ENCODE results near the gene VWA3A. TPM values are rescaled to one million over a fixed set of nuclear protein-coding genes. Genes with fewer than 3 reads are reported as not detected.

VWA3A gene
- total and polyA plus RNA-seq, 2 experiments from 2014 or later: 0.45 TPM; not detected in 1

GRCh38 chr16:22195445-22195694, 103.0 kb downstream of the VWA3A start:
- no peak overlapping the region for H2AFZ ChIP-seq
- H3K79me2 ChIP-seq (replicated peaks; ENCODE audit: insufficient read depth): no peaks in the 10 kb centered on the region
- H4K20me1 ChIP-seq (replicated peaks; ENCODE audit: insufficient read depth): no peaks in the 10 kb centered on the region
- no peaks in the 10 kb centered on the region for H3K27me3 ChIP-seq (ENCODE audit: insufficient read depth)
- H3K36me3 ChIP-seq (ENCODE audit: insufficient read depth): no peaks in the 10 kb centered on the region
- peaks cover 21% of the 10 kb centered on the region for H3K27me3 Mint-ChIP-seq (ENCODE audit: insufficient read depth, low read depth, poor library complexity)
- no peak overlapping the region for H3K4me3 ChIP-seq
- DNase-seq (ENCODE audit: low spot score) (no peak), ATAC-seq (no peak)
- 0 out of 2 replicates have a peak, but pooled peaks cover 6% of the 10 kb centered on the region for H3K9me2 ChIP-seq (ENCODE audit: insufficient read depth)
- peaks cover 5% of the 10 kb centered on the region for H3K9me3 Mint-ChIP-seq
- no peak overlapping the region for H3K4me2 ChIP-seq
- peak overlapping the region; percentile 87 for H3K4me3 Mint-ChIP-seq
- H3K4me1 Mint-ChIP-seq: peaks cover 20% of the 10 kb centered on the region
- H3F3A ChIP-seq (replicated peaks; ENCODE audit: low read depth): 0 out of 2 replicates have a peak, but pooled peaks cover 11% of the 10 kb centered on the region
- peaks cover 3% of the 10 kb centered on the region; the same call in 2 of the 3 replicates for H3K36me3 Mint-ChIP-seq (ENCODE audit: low read depth)
- H3K4me1 ChIP-seq (ENCODE audit: insufficient read depth): peaks cover 17% of the 10 kb centered on the region
- no peak overlapping the region for H3K27ac ChIP-seq (ENCODE audit: low read depth)
- TF ChIP-seq EZH2 (IDR thresholded peaks at IDR 0.05; ENCODE audit: low read depth, unreplicated experiment) (no peak), JUNB (IDR thresholded peaks at IDR 0.05; ENCODE audit: unreplicated experiment) (no peak), NANOG (IDR thresholded peaks at IDR 0.05; ENCODE audit: borderline replicate concordance) (no peak)
- TF ChIP-seq, protein P1, sequence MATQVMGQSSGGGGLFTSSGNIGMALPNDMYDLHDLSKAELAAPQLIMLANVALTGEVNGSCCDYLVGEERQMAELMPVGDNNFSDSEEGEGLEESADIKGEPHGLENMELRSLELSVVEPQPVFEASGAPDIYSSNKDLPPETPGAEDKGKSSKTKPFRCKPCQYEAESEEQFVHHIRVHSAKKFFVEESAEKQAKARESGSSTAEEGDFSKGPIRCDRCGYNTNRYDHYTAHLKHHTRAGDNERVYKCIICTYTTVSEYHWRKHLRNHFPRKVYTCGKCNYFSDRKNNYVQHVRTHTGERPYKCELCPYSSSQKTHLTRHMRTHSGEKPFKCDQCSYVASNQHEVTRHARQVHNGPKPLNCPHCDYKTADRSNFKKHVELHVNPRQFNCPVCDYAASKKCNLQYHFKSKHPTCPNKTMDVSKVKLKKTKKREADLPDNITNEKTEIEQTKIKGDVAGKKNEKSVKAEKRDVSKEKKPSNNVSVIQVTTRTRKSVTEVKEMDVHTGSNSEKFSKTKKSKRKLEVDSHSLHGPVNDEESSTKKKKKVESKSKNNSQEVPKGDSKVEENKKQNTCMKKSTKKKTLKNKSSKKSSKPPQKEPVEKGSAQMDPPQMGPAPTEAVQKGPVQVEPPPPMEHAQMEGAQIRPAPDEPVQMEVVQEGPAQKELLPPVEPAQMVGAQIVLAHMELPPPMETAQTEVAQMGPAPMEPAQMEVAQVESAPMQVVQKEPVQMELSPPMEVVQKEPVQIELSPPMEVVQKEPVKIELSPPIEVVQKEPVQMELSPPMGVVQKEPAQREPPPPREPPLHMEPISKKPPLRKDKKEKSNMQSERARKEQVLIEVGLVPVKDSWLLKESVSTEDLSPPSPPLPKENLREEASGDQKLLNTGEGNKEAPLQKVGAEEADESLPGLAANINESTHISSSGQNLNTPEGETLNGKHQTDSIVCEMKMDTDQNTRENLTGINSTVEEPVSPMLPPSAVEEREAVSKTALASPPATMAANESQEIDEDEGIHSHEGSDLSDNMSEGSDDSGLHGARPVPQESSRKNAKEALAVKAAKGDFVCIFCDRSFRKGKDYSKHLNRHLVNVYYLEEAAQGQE (IDR thresholded peaks at IDR 0.05; ENCODE audit: unreplicated experiment): no peak
- TF ChIP-seq, protein P2, sequence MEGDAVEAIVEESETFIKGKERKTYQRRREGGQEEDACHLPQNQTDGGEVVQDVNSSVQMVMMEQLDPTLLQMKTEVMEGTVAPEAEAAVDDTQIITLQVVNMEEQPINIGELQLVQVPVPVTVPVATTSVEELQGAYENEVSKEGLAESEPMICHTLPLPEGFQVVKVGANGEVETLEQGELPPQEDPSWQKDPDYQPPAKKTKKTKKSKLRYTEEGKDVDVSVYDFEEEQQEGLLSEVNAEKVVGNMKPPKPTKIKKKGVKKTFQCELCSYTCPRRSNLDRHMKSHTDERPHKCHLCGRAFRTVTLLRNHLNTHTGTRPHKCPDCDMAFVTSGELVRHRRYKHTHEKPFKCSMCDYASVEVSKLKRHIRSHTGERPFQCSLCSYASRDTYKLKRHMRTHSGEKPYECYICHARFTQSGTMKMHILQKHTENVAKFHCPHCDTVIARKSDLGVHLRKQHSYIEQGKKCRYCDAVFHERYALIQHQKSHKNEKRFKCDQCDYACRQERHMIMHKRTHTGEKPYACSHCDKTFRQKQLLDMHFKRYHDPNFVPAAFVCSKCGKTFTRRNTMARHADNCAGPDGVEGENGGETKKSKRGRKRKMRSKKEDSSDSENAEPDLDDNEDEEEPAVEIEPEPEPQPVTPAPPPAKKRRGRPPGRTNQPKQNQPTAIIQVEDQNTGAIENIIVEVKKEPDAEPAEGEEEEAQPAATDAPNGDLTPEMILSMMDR (conservative IDR thresholded peaks at IDR 0.05; ENCODE audit: low read depth in 2 of 2): no peak
- H3K27ac Mint-ChIP-seq: peak overlapping the region; percentile 92; the same call in 1 of the 2 replicates

DNA sequence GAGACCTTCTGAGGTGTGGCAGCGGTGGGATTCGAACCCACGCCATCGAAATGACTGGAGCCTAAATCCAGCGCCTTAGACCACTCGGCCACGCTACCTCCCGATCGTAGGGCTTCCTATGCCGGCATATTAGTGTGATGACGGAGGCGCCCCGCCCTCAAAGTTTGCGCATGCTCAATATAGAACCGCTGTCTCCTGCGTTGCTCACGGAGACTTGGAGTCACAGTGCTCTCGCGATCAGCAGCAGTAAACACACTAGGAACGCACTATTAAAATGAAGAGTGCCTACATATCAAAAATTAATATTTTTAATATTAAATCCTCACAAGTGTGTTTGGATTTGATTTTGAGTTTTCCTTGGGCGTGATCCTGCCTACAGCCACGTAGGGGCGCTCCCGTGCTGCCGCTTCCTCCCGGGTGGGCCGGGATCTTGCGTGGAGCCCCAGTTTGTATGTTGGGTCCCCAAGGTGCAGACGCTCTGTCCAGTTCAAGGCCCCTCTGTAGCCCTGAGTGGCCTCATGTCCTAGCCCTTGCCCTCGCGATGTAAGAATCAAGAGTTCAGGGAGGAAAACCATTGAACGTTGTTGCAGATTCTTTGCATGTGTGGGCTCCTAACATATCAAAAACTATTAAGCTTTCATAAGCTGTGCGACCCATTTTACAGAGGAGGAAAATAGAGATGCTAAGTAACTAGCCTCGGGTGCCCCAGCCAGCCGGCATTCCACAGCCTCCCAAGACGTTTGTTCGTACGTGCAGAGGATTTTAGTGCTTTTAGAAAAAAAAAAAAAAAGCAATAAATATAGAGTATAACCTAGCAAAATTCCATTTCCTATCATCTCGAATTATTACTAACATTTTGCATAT, 103.6 kb downstream of the VWA3A start:
- peaks cover 15% of the 10 kb centered on the region for H3K27me3 Mint-ChIP-seq (ENCODE audit: insufficient read depth, low read depth, poor library complexity)
- H3K27me3 ChIP-seq (ENCODE audit: insufficient read depth): no peaks in the 10 kb centered on the region
- H3K79me2 ChIP-seq (replicated peaks; ENCODE audit: insufficient read depth): no peaks in the 10 kb centered on the region
- peak overlapping the region; percentile 92 for H2AFZ ChIP-seq
- H3K4me3 Mint-ChIP-seq: peak overlapping the region; percentile 87
- ATAC-seq (peak; percentile 20), DNase-seq (ENCODE audit: low spot score) (peak; percentile 88)
- H3F3A ChIP-seq (replicated peaks; ENCODE audit: low read depth): 0 out of 2 replicates have a peak, but pooled peaks cover 11% of the 10 kb centered on the region
- no peak overlapping the region for H3K27ac ChIP-seq (ENCODE audit: low read depth)
- peaks cover 17% of the 10 kb centered on the region for H3K4me1 ChIP-seq (ENCODE audit: insufficient read depth)
- peak overlapping the region; percentile 82 for H3K4me3 ChIP-seq
- H3K36me3 ChIP-seq (ENCODE audit: insufficient read depth): no peaks in the 10 kb centered on the region
- no peaks in the 10 kb centered on the region for H4K20me1 ChIP-seq (replicated peaks; ENCODE audit: insufficient read depth)
- H3K9me2 ChIP-seq (ENCODE audit: insufficient read depth): 0 out of 2 replicates have a peak, but pooled peaks cover 6% of the 10 kb centered on the region
- peaks cover 5% of the 10 kb centered on the region for H3K9me3 Mint-ChIP-seq
- H3K36me3 Mint-ChIP-seq (ENCODE audit: low read depth): peaks cover 3% of the 10 kb centered on the region; the same call in 2 of the 3 replicates
- peaks cover 20% of the 10 kb centered on the region for H3K4me1 Mint-ChIP-seq
- H3K27ac Mint-ChIP-seq: peak overlapping the region; percentile 92
- peak overlapping the region; percentile 80 for H3K4me2 ChIP-seq
- no peak for TF ChIP-seq EZH2 (IDR thresholded peaks at IDR 0.05; ENCODE audit: low read depth, unreplicated experiment)
- TF ChIP-seq, protein P3, sequence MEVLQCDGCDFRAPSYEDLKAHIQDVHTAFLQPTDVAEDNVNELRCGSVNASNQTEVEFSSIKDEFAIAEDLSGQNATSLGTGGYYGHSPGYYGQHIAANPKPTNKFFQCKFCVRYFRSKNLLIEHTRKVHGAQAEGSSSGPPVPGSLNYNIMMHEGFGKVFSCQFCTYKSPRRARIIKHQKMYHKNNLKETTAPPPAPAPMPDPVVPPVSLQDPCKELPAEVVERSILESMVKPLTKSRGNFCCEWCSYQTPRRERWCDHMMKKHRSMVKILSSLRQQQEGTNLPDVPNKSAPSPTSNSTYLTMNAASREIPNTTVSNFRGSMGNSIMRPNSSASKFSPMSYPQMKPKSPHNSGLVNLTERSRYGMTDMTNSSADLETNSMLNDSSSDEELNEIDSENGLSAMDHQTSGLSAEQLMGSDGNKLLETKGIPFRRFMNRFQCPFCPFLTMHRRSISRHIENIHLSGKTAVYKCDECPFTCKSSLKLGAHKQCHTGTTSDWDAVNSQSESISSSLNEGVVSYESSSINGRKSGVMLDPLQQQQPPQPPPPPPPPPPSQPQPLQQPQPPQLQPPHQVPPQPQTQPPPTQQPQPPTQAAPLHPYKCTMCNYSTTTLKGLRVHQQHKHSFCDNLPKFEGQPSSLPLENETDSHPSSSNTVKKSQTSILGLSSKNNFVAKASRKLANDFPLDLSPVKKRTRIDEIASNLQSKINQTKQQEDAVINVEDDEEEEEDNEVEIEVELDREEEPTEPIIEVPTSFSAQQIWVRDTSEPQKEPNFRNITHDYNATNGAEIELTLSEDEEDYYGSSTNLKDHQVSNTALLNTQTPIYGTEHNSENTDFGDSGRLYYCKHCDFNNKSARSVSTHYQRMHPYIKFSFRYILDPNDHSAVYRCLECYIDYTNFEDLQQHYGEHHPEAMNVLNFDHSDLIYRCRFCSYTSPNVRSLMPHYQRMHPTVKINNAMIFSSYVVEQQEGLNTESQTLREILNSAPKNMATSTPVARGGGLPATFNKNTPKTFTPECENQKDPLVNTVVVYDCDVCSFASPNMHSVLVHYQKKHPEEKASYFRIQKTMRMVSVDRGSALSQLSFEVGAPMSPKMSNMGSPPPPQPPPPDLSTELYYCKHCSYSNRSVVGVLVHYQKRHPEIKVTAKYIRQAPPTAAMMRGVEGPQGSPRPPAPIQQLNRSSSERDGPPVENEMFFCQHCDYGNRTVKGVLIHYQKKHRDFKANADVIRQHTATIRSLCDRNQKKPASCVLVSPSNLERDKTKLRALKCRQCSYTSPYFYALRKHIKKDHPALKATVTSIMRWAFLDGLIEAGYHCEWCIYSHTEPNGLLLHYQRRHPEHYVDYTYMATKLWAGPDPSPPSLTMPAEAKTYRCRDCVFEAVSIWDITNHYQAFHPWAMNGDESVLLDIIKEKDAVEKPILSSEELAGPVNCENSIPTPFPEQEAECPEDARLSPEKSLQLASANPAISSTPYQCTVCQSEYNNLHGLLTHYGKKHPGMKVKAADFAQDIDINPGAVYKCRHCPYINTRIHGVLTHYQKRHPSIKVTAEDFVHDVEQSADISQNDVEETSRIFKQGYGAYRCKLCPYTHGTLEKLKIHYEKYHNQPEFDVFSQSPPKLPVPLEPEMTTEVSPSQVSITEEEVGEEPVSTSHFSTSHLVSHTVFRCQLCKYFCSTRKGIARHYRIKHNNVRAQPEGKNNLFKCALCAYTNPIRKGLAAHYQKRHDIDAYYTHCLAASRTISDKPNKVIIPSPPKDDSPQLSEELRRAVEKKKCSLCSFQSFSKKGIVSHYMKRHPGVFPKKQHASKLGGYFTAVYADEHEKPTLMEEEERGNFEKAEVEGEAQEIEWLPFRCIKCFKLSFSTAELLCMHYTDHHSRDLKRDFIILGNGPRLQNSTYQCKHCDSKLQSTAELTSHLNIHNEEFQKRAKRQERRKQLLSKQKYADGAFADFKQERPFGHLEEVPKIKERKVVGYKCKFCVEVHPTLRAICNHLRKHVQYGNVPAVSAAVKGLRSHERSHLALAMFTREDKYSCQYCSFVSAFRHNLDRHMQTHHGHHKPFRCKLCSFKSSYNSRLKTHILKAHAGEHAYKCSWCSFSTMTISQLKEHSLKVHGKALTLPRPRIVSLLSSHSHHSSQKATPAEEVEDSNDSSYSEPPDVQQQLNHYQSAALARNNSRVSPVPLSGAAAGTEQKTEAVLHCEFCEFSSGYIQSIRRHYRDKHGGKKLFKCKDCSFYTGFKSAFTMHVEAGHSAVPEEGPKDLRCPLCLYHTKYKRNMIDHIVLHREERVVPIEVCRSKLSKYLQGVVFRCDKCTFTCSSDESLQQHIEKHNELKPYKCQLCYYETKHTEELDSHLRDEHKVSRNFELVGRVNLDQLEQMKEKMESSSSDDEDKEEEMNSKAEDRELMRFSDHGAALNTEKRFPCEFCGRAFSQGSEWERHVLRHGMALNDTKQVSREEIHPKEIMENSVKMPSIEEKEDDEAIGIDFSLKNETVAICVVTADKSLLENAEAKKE (CRISPR knock-in tag; IDR thresholded peaks at IDR 0.05): no peak
